Lower leg skin (tissue), 3 donors: ENCODE measurements around the gene MGMT.

Source experiments
- POLR2A ChIP-seq, 2 donors: fragments of 450-650 bp; IDR thresholded peaks; one replicate each; pipeline ENCODE4 v1.6.1; 2016 to 2017; ENCODE audit warnings: antibody characterized with exemption in 2 of 2, mild to moderate bottlenecking in 1 of 2, moderate library complexity in 1 of 2
- TF ChIP-seq, protein P1 (sequence below), 3 donors: fragments of 450-650 bp; IDR thresholded peaks; one replicate each; pipeline ENCODE4 v1.5.1; 2016; ENCODE audit warnings: antibody characterized with exemption in 3 of 3, mild to moderate bottlenecking in 3 of 3, moderate library complexity in 2 of 3

DNA sequence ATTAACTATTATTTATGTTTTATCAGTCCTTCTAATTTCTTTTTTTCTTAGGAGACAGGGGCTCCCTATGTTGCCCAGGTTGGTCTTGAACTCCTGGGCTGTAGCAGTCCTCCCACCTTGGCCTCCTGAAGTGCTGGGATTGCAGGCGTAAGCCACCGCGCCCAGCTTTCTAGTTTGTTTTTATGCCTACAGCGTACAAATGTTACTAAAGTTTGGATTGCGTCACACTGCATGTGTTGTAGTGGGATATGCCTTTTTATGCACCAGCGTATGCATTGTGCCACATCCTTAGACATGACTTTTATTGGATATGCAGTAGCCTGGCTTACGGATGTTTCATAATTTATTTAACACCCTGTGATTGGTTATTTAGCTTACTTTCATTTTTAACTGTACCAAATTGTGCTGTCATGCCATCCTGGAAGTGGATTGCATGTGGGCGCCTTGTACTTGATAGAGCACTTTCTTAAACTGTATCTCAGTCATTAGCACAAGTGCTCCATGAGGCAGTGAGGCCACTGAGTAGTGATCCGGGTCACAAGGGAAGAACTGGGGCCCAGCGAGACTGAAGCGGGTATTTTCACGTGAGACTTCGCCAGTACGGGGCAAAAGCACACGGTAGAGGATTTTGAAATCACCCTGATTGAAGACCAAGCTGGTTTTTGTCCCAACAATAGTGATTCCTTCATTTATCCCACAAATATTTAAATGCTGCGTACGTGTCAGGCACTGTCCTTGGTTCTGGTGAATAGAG, 165.0 kb downstream of the MGMT start:
- TF ChIP-seq, protein P1, sequence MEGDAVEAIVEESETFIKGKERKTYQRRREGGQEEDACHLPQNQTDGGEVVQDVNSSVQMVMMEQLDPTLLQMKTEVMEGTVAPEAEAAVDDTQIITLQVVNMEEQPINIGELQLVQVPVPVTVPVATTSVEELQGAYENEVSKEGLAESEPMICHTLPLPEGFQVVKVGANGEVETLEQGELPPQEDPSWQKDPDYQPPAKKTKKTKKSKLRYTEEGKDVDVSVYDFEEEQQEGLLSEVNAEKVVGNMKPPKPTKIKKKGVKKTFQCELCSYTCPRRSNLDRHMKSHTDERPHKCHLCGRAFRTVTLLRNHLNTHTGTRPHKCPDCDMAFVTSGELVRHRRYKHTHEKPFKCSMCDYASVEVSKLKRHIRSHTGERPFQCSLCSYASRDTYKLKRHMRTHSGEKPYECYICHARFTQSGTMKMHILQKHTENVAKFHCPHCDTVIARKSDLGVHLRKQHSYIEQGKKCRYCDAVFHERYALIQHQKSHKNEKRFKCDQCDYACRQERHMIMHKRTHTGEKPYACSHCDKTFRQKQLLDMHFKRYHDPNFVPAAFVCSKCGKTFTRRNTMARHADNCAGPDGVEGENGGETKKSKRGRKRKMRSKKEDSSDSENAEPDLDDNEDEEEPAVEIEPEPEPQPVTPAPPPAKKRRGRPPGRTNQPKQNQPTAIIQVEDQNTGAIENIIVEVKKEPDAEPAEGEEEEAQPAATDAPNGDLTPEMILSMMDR (IDR thresholded peaks at IDR 0.05): no peak
- no peak for TF ChIP-seq POLR2A (IDR thresholded peaks at IDR 0.05)
